Thoracic aorta (tissue), 2 donors: ENCODE results near the gene EXD3. TPM values are rescaled to one million over a fixed set of nuclear protein-coding genes. Genes with fewer than 3 reads are reported as not detected.

Source experiments
- ATAC-seq: fragments of 150-250 bp; one replicate; pipeline ENCODE4 v1.8.0; 2017; ENCODE audit warnings: low read depth; ENCODE audit not compliant: insufficient number of reproducible peaks, low FRiP score
- DNase-seq: peaks from one replicate; pipeline ENCODE4 v3.0.0-alpha.2; 2020; ENCODE audit warnings: low spot score
- H3K27ac ChIP-seq, 2 donors: fragments of 200-600 bp; sonication (generic); 1 replicate in 1 of 2; 2 replicates in 1 of 2; pipeline ENCODE4 v1.5.1; 2016; ENCODE audit warnings: mild to moderate bottlenecking in 2 of 2, moderate library complexity in 2 of 2
- H3K27me3 ChIP-seq: fragments of 200-600 bp; sonication (generic); replicated peaks from 2 replicates; pipeline ENCODE4 v1.6.0; 2016; ENCODE audit warnings: mild to moderate bottlenecking; ENCODE audit not compliant: insufficient read depth
- H3K36me3 ChIP-seq: fragments of 200-600 bp; sonication (generic); one replicate; pipeline ENCODE4 v1.5.1; 2016
- H3K4me1 ChIP-seq, 2 donors: fragments of 200-600 bp; sonication (generic); 1 replicate in 1 of 2; 2 replicates in 1 of 2; pipeline versions ENCODE4 v1.5.1 to v1.6.0; 2016; ENCODE audit warnings: low read depth in 2 of 2, mild to moderate bottlenecking in 1 of 2; ENCODE audit not compliant: control insufficient read depth in 1 of 2
- H3K4me3 ChIP-seq: fragments of 200-600 bp; sonication (generic); 2 replicates; pipeline ENCODE4 v1.5.1; 2016; ENCODE audit warnings: mild to moderate bottlenecking
- H3K9me3 ChIP-seq: fragments of 200-600 bp; sonication (generic); 2 replicates; pipeline ENCODE4 v1.5.1; 2016
- CTCF ChIP-seq: fragments of 200-600 bp; sonication (generic); IDR thresholded peaks from one replicate; pipeline ENCODE4 v1.5.1; 2019; ENCODE audit warnings: antibody characterized with exemption
- total RNA-seq, 2 donors: library from RNA; depleted of rRNA; stranded (reverse); fragments of >200 nt; gene quantifications; one replicate each; pipeline versions ENCODE4 v1.1.0 to v1.2.3, GENCODE V29; 2016

The EXD3 gene
- total RNA-seq, 2 donors from 2014 or later, result 22.7 to 29.4 TPM

GRCh38 chr9:137293482-137294090 lies 129.4 kb downstream of the EXD3 start:
- Histone ChIP-seq H3K27me3 (no peaks in the 10 kb centered on the region), H3K27ac (no peak overlapping the region), H3K36me3 (no peaks in the 10 kb centered on the region), H3K9me3 (no peaks in the 10 kb centered on the region), H3K4me1 (peaks cover 5 to 8% of the 10 kb centered on the region in 2 donors), H3K4me3 (no peak overlapping the region)
- ATAC-seq (no peak), DNase-seq (no peak)
- TF ChIP-seq CTCF, result no peak

- peaks cover 5 to 8% of the 10 kb centered on the region in 2 donors for H3K4me1 ChIP-seq
- no peak overlapping the region for H3K27ac ChIP-seq
- no peaks in the 10 kb centered on the region for H3K9me3 ChIP-seq
- H3K27me3 ChIP-seq, result no peaks in the 10 kb centered on the region
- no peaks in the 10 kb centered on the region for H3K36me3 ChIP-seq
- no peak overlapping the region for H3K4me3 ChIP-seq
- ATAC-seq (no peak), DNase-seq (no peak)
- no peak for TF ChIP-seq CTCF
These were observed 129.9 kb downstream of the EXD3 start for GRCh38 chr9:137293094-137293481.

- no peaks in the 10 kb centered on the region for H3K27me3 ChIP-seq
- ATAC-seq (no peak), DNase-seq (no peak)
- TF ChIP-seq CTCF, result no peak
- H3K36me3 ChIP-seq, result no peaks in the 10 kb centered on the region
- no peak overlapping the region for H3K27ac ChIP-seq
- no peak overlapping the region for H3K4me3 ChIP-seq
- no peaks in the 10 kb centered on the region for H3K4me1 ChIP-seq
- H3K9me3 ChIP-seq, result no peaks in the 10 kb centered on the region
These were observed 136.0 kb downstream of the EXD3 start for GRCh38 chr9:137286975-137287383.

GRCh38 chr9:137281345-137282116 lies 141.4 kb downstream of the EXD3 start:
- Histone ChIP-seq H3K4me1 (peaks cover 8 to 15% of the 10 kb centered on the region in 2 donors), H3K36me3 (no peaks in the 10 kb centered on the region), H3K4me3 (no peak overlapping the region), H3K27me3 (no peaks in the 10 kb centered on the region), H3K27ac (no peak overlapping the region), H3K9me3 (no peaks in the 10 kb centered on the region)
- no peak for ATAC-seq
- no peak for DNase-seq
- TF ChIP-seq CTCF, result no peak

GRCh38 chr9:137280474-137281344 lies 142.3 kb downstream of the EXD3 start:
- Histone ChIP-seq H3K4me1 (peaks cover 14 to 23% of the 10 kb centered on the region in 2 donors), H3K4me3 (no peak overlapping the region), H3K36me3 (no peaks in the 10 kb centered on the region), H3K27ac (no peak overlapping the region), H3K9me3 (no peaks in the 10 kb centered on the region), H3K27me3 (no peaks in the 10 kb centered on the region)
- TF ChIP-seq CTCF, result no peak
- DNase-seq (no peak), ATAC-seq (no peak)
